ENCODE measurements around the gene TMEM131L. TPM values are rescaled to one million over a fixed set of nuclear protein-coding genes. Genes with fewer than 3 reads are reported as not detected.

The TMEM131L gene
- total RNA-seq, 2 experiments from 2014 or later = 28.3 to 30.9 TPM

DNA sequence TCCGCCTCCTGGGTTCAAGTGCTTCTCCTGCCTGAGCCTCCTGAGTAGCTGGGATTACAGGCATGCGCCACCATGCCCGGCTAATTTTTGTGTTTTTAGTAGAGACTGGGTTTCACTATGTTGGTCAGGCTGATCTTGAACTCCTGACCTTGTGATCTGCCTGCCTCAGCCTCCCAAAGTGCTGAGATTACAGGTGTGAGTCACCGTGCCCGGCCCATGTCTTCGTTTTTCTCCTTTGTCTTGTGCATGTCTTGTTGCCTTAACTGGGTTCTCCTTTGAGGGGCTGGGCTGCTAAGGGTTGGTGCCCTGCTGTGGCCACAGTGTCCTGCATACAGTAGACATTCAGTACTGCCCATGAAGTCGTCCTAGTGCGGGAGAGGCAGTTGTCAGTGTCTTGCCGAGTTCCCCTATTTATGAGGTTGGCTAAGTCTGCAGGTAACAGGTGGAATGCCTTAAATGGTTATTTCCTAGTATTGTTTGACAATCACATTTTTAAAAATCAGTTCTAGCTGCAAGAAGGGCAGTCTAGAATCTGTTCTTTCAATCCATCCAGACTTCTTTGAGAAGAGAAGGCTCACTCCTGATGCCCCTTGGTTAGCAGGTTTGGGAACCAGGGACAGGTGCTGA lies 5.0 kb downstream of the TMEM131L start:
- ChIA-PET POLR2A (interaction anchor here (0.7 kb wide), 1 partner anchor 16 kb away, joined by 3 read pairs; no protein-coding TSS in a partner anchor), CTCF (interaction anchor here (1.6 kb wide), 1 partner anchor 103 kb away, joined by 4 read pairs; no protein-coding TSS in a partner anchor)

- CTCF ChIA-PET = interaction anchor here (0.6 to 1.1 kb wide), 2 partner anchors 25 to 205 kb away, joined by 3 read pairs; no protein-coding TSS in a partner anchor
- POLR2A ChIA-PET = no interaction called here
These were observed 5.5 kb downstream of the TMEM131L start for GRCh38 chr4:153471698-153472093.

GRCh38 chr4:153472122-153473037 lies 6.2 kb downstream of the TMEM131L start:
- ChIA-PET CTCF (interaction anchor here (0.6 to 1.1 kb wide), 3 partner anchors 25 to 206 kb away, joined by 3 read pairs; no protein-coding TSS in a partner anchor), POLR2A (interaction anchor here (0.6 kb wide), 1 partner anchor 182 kb away, joined by 6 read pairs; no protein-coding TSS in a partner anchor)

DNA sequence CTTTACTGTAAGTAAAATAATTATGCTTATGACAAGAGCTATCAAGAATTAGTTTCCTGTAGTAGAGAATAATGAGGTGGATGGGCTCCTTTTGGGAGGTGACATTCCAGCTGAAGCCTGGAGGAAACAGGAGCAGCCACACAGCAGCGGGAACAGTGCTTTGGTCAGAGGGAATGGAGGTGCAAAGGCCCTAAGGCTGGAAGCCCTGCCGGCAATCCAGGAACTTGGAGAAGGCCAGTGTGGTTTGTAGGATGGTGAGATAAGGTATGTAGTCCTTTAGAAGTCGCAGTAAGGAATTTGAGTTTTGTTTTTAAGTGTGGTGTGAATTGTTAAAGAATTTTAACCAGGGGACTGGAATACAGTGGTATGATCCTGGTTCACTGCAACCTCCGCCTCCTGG lies 8.1 kb downstream of the TMEM131L start:
- POLR2A ChIA-PET = no interaction called here
- CTCF ChIA-PET = no interaction called here

DNA sequence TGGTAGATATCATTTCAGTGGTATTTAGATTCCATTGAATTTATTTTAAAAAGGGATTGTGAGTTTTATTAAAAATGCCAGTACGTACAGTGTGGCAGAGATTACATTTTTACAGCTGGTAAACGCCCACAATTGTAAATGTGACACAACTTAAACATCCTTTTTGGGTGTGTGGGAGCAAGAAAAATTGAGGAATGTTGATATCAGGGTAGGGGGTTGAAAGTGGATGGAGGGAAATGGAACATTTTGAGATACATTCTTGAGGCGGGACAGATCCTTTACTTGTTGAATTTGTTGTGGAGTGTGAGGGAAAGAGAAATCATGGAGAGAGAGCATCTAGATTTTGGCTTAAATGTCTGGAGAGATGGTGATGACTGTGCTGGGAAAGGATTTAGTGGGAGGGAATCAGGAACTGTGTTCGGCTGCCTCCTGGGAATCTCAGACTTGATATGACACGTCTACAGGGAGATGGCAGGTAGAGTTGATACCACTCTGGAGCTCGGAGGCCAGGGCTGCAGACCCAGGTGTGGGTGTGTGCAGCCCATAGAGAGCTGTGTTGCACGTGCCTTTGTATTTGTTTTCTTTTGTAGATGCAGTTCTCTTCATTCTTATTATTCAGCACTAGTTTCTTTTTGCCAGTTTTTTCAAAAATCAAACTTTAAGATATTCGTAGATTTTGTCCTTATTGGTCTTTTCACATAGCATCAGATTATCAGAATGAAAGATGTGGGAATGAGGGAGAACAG lies 10.8 kb downstream of the TMEM131L start:
- POLR2A ChIA-PET = no interaction called here
- CTCF ChIA-PET = interaction anchor here (0.9 kb wide), 1 partner anchor 19 kb away, joined by 3 read pairs; no protein-coding TSS in a partner anchor

GRCh38 chr4:153479101-153479500 lies 12.9 kb downstream of the TMEM131L start:
- ChIA-PET POLR2A (no interaction called here), CTCF (interaction anchor here (1.1 kb wide), 1 partner anchor 8 kb away, joined by 3 read pairs; no protein-coding TSS in a partner anchor)

DNA sequence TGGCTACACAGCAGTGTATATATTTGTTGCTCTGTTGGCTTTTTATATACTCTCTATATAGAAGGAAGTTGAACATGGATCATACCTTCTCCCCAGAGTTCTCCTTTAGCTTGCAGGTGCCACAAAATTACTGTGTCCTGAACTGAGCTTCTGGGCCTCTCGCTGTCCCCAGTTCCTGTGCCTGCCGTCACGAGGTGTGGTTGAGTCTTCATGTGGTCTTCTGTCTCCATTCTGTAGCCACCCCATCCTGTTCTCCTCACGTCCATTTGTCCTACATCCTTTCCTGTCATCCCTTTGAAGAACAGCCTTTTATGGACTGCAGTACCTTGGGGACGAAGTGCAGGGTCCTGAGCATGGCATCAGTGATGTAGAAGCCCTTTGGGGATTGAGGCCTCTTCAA lies 14.5 kb downstream of the TMEM131L start:
- POLR2A ChIA-PET = no interaction called here
- CTCF ChIA-PET = no interaction called here

DNA sequence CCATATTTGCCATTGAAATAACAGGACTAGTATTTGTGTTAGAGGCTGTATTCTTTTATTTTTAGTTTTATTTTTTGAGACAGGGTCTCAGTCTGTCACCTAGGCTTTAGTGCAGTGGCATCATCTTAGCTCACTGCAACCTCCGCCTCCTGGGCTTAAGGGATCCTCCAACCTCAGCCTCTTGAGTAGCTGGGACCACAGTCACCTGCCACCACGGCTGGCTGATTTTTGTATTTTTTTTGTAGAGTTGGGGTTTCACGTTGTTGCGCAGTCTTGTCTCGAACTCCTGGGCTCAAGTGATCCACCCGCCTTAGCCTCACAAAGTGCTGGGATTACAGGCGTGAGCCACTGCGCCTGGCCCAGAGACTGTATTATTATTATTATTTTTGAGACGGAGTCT lies 15.3 kb downstream of the TMEM131L start:
- ChIA-PET POLR2A (no interaction called here), CTCF (interaction anchor here (1.1 to 1.5 kb wide), 2 partner anchors 48 to 55 kb away, joined by 3 read pairs; no protein-coding TSS in a partner anchor)

DNA sequence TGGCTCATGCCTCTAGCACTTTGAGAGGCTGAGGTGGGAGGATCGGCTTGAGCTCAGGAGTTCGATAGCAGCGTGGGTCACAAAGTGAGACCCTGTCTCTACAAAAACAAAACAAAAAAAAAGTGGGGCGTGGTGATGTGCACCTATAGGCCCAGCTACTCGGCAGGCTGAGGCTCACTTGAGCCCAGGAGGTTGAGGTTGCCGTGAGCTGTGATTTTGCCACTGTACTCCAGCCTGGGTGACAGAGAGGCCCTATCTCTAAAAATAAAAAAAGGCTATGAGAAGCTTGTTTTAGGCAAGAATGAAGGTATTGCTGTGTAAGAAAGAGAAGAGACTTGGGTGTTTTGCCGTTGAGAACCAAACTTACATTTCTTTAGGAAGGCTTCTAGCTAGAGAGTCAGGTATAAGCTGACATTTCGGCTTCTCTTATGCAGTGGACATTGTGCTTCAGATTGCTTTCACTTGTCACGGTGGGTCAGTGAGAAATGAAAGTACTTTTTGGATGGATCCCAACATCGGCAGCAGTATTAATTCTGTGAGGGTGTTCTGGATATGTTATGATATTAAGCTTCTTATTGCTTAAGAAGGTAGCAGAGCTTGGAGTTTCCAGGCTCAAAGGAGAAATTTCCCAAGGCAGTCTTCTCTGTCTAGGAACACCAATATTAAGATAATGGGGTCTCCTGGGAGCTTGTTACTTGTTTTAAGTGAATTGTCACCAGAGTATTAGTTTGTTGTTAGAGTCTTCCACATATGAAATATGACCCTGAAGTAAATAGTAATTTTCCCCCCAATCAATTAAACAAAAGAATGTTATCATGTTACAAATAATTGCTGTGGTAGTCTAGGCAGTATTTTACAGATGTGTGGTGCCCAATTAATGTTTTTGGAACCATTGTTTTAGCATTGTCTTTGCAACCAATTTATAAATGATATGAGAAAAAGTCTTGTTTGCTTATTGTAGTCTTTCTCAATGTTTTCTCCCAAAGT lies 17.6 kb downstream of the TMEM131L start:
- POLR2A ChIA-PET = interaction anchor here (0.7 to 1.1 kb wide), 3 partner anchors 16 to 90 kb away, joined by 3 to 4 read pairs (median 3); partner anchors contain the start of gene TMEM131L
- CTCF ChIA-PET = interaction anchor here (1.4 to 1.5 kb wide), 2 partner anchors 17 to 36 kb away, joined by 4 to 8 read pairs; partner anchors contain the start of gene TMEM131L

GRCh38 chr4:153485359-153485758 lies 19.2 kb downstream of the TMEM131L start:
- CTCF ChIA-PET = no interaction called here
- POLR2A ChIA-PET = no interaction called here

DNA sequence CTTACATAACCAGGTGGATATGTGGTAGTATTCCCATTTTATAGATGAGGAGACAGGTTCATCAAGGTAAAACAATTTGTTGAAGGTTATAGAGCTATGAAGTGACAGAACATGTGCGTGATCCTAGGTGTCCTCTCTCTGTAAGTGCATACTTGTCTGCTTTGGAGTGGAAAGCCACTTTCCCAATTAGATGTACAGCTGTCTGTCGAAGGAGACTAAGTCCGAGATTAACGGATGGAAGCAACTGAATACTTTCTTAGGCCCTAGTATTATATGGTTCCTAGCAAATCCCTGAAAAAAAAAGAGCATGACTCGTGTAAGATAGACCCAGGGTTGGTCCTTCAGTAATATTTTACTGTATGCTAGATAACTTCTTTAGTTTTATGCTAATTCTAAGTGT lies 19.7 kb downstream of the TMEM131L start:
- POLR2A ChIA-PET = interaction anchor here (3.8 kb wide), 1 partner anchor 19 kb away, joined by 31 read pairs; the partner anchor contains the start of gene TMEM131L
- CTCF ChIA-PET = interaction anchor here (0.9 to 1.8 kb wide), 3 partner anchors 12 to 88 kb away, joined by 3 to 10 read pairs (median 4); no protein-coding TSS in a partner anchor

GRCh38 chr4:153486281-153487151 lies 20.4 kb downstream of the TMEM131L start:
- ChIA-PET POLR2A (interaction anchor here (0.5 to 3.8 kb wide), 2 partner anchors 15 to 20 kb away, joined by 3 to 31 read pairs; partner anchors contain the start of gene TMEM131L), CTCF (interaction anchor here (0.9 to 1.8 kb wide), 5 partner anchors 8 to 142 kb away, joined by 3 to 10 read pairs (median 3); no protein-coding TSS in a partner anchor)

- POLR2A ChIA-PET = interaction anchor here (0.7 to 3.8 kb wide), 6 partner anchors 10 to 143 kb away, joined by 3 to 31 read pairs (median 3); partner anchors contain the start of gene TMEM131L
These were observed 22.1 kb downstream of the TMEM131L start for GRCh38 chr4:153488006-153488891.

GRCh38 chr4:153489856-153490558 lies 23.8 kb downstream of the TMEM131L start:
- POLR2A ChIA-PET = interaction anchor here (0.9 kb wide), 1 partner anchor 21 kb away, joined by 3 read pairs; no protein-coding TSS in a partner anchor
- CTCF ChIA-PET = no interaction called here

More at GRCh38 chr4:153488006-153488891, 22.1 kb downstream of the TMEM131L start:
- CTCF ChIA-PET = interaction anchor here (0.6 to 2.0 kb wide), 6 partner anchors 10 to 55 kb away, joined by 3 to 5 read pairs (median 3); partner anchors contain the start of gene TMEM131L

DNA sequence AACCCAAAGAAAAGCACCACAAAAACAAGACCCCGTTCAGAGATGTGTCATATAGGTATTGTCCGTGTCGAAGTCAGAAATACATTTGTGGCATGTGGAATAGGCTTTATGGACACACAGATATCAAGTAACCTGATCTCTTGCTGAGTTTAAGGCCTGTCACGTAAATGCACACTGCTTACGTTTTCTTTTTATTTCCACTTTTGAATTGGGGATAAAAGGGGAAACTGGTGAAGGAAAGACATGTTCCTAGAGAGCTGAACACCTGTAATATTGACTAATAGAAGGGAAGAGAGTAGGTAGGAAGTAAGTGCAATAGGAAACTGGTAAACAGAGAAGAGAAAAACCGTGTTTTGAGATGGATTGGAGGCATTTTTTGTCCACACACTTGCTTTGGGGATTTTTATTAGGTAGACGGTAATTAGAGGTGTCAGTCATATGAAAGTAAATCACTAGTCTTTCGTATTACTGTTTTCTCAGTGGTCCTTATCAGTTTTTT lies 24.9 kb downstream of the TMEM131L start:
- CTCF ChIA-PET = interaction anchor here (0.7 kb wide), 1 partner anchor 24 kb away, joined by 3 read pairs; no protein-coding TSS in a partner anchor
- POLR2A ChIA-PET = no interaction called here

Measured in activated CD8-positive, alpha-beta memory T cell treated with anti-CD3 and anti-CD28 coated beads for 36 hours (primary cell).